Liver (tissue), 9 donors: ENCODE results near the gene SLC5A1. TPM values are rescaled to one million over a fixed set of nuclear protein-coding genes. Genes with fewer than 3 reads are reported as not detected.

ENCODE experiments used
- DNase-seq: peaks from one replicate; pipeline ENCODE4 v3.0.0-alpha.2; 2017; ENCODE audit warnings: low spot score
- H3K27ac ChIP-seq, 2 donors: one replicate each; pipeline ENCODE4 v1.7.0; 2013; ENCODE audit warnings: inconsistent platforms in 2 of 2, low read length in 2 of 2, control low read depth in 1 of 2, low read depth in 1 of 2, mild to moderate bottlenecking in 1 of 2
- H3K27me3 ChIP-seq, 4 donors: one replicate each; pipeline versions ENCODE4 v1.6.1 to v1.7.0; 2013; ENCODE audit warnings: low read length in 3 of 4, inconsistent platforms in 1 of 4, mild to moderate bottlenecking in 1 of 4, moderate library complexity in 1 of 4; ENCODE audit not compliant: control insufficient read depth in 4 of 4, insufficient read depth in 4 of 4
- H3K36me3 ChIP-seq, 4 donors: one replicate each; pipeline versions ENCODE4 v1.6.1 to v1.7.0; 2013; ENCODE audit warnings: low read length in 3 of 4, mild to moderate bottlenecking in 3 of 4, low read depth in 1 of 4, moderate library complexity in 1 of 4; ENCODE audit not compliant: control insufficient read depth in 4 of 4, insufficient read depth in 3 of 4
- H3K4me1 ChIP-seq, 4 donors: one replicate each; pipeline versions ENCODE4 v1.6.1 to v1.7.0; 2013; ENCODE audit warnings: low read length in 3 of 4, mild to moderate bottlenecking in 3 of 4, moderate library complexity in 1 of 4; ENCODE audit not compliant: control insufficient read depth in 4 of 4, insufficient read depth in 4 of 4
- H3K4me3 ChIP-seq, 3 donors: one replicate each; pipeline versions ENCODE4 v1.6.1 to v1.7.0; 2013; ENCODE audit warnings: low read length in 3 of 3, control low read depth in 1 of 3, low read depth in 1 of 3, mild to moderate bottlenecking in 1 of 3
- H3K9ac ChIP-seq, 2 donors: one replicate each; pipeline ENCODE4 v1.7.0; 2013; ENCODE audit warnings: low read length in 2 of 2, mild to moderate bottlenecking in 2 of 2, moderate library complexity in 2 of 2, control low read depth in 1 of 2, low read depth in 1 of 2
- H3K9me3 ChIP-seq, 4 donors: one replicate each; pipeline versions ENCODE4 v1.6.1 to v1.7.0; 2013; ENCODE audit warnings: low read length in 3 of 4; ENCODE audit not compliant: control insufficient read depth in 4 of 4
- EGR1 ChIP-seq, 2 donors: IDR thresholded peaks; 2 replicates each; pipeline ENCODE4 v1.6.1; 2016 to 2018; ENCODE audit warnings: antibody characterized with exemption in 2 of 2, low read depth in 2 of 2
- FOXA1 ChIP-seq: IDR thresholded peaks from 2 replicates; pipeline ENCODE4 v1.6.1; 2016; ENCODE audit warnings: antibody characterized with exemption
- HNF4A ChIP-seq, 2 donors: conservative IDR thresholded peaks; 2 replicates each; pipeline ENCODE4 v1.6.1; 2016; ENCODE audit warnings: antibody characterized with exemption in 2 of 2, mild to moderate bottlenecking in 2 of 2
- HNF4G ChIP-seq: IDR thresholded peaks from 2 replicates; pipeline ENCODE4 v1.6.1; 2016; ENCODE audit warnings: antibody characterized with exemption
- JUND ChIP-seq, 2 donors: IDR thresholded peaks; 2 replicates each; pipeline ENCODE4 v1.6.1; 2016; ENCODE audit warnings: antibody characterized with exemption in 2 of 2
- NR2F2 ChIP-seq: IDR thresholded peaks from 2 replicates; pipeline ENCODE4 v1.6.1; 2016; ENCODE audit warnings: antibody characterized with exemption
- SP1 ChIP-seq: IDR thresholded peaks from 2 replicates; pipeline ENCODE4 v1.6.1; 2018; ENCODE audit warnings: antibody characterized with exemption, mild to moderate bottlenecking
- TAF1 ChIP-seq: conservative IDR thresholded peaks from 2 replicates; pipeline ENCODE4 v1.6.1; 2016; ENCODE audit warnings: antibody characterized with exemption, mild to moderate bottlenecking
- WGBS: extraction: QIAGEN DNeasy Blood & Tissue Kit; methylation state at CpG from one replicate; pipeline ENCODE4 v1.1.7; 2013; 5-methylcytosine and 5-hydroxymethylcytosine counted together
- polyA plus RNA-seq, 2 donors: library from polyadenylated mRNA; stranded (reverse) in 1 of 2; unstranded in 1 of 2; fragments of 200-250 nt in 1 of 2; fragments of >200 nt in 1 of 2; fragmentation: Nextera tagmentation in 1 of 2; extraction: Ambion mirVana in 1 of 2; gene quantifications; one replicate each; pipeline versions ENCODE4 v1.2.1 to v1.2.3, GENCODE V29; 2013 to 2015
- total RNA-seq, 2 donors: library from RNA; depleted of rRNA; stranded (reverse); fragments of >200 nt; gene quantifications; one replicate each; pipeline ENCODE4 v1.2.3, GENCODE V29; 2014
- TF ChIP-seq, protein P1 (sequence below): IDR thresholded peaks from 2 replicates; pipeline ENCODE4 v1.6.1; 2016; ENCODE audit warnings: antibody characterized with exemption, mild to moderate bottlenecking
- TF ChIP-seq, protein P2 (sequence below): IDR thresholded peaks from 2 replicates; pipeline ENCODE4 v1.6.1; 2016; ENCODE audit warnings: antibody characterized with exemption
- TF ChIP-seq, protein P3 (sequence below): IDR thresholded peaks from 2 replicates; pipeline ENCODE4 v1.6.1; 2016; ENCODE audit warnings: antibody characterized with exemption
- TF ChIP-seq, protein P4 (sequence below): fragments of 150-350 bp; IDR thresholded peaks from 2 replicates; pipeline ENCODE4 v1.5.1; 2017; ENCODE audit warnings: improper control_type of control experiment, low read depth, low read length; ENCODE audit not compliant: missing input control
- donor health status: healthy.
- donor health status: healthy.
- donor health status: healthy.
- donor health status: healthy.
- donor health status: healthy.

SLC5A1 gene
- total and polyA plus RNA-seq, 4 donors = under 0.01 to 6.4 (median 2.5) TPM

DNA sequence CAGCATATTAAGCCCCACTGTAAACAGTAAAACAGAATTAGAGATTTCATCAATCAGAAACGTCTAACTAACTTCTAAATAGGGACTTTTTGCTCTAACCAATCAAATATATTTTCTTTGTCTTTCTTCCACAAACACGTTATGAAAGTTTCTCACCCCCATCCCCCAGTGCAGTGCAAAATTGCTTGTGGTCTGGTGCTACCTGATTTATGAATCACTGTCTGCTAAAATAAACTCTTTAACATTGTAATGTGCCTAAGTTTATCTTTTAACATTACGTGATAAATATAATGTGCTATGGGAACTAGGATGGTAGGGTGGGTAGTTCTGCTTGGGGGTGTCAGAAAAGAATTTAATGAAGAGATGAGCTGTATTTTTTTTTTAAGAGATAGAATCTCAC is 47.3 kb upstream of the SLC5A1 start:
- no peak overlapping the region for H3K4me3 ChIP-seq
- H3K27me3 ChIP-seq = no peaks in the 10 kb centered on the region
- no peak overlapping the region for H3K9ac ChIP-seq
- H3K4me1 ChIP-seq = no peaks in the 10 kb centered on the region
- H3K36me3 ChIP-seq = no peaks in the 10 kb centered on the region
- WGBS = 56% methylated on average over 3 of the region's 3 CpGs
- TF ChIP-seq TAF1 = no peak
- no peak for DNase-seq
- no peak overlapping the region for H3K27ac ChIP-seq
- H3K9me3 ChIP-seq = no peaks in the 10 kb centered on the region

DNA sequence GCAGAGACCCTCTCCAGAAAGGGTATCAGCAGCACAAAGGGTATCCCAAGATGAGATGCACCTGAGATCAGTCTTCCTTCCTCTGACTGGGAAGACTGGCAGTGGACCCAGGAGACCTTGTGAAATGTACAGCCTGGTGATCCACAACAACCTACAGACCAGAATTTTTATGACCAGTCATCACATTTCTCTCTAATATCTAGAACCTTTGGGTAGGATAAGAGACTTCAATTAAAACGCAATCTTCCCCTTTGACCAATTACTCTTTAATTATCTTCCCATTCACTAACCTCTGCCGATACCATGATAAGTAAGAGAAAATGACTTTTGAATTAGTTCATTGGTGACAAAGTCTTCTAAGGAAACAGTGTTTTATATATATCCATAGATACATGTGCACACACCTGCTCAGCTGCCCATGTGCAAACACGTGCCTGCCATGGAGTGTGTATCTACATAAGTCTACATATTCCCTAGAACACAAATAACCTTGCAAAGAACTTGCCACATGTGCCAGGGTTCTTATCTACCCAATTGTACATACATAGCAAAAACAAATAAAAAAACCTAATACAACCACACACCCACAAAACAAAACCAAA is 44.2 kb upstream of the SLC5A1 start:
- Histone ChIP-seq H3K27me3 (no peaks in the 10 kb centered on the region), H3K4me1 (no peaks in the 10 kb centered on the region), H3K27ac (no peak overlapping the region), H3K4me3 (no peak overlapping the region), H3K9me3 (no peaks in the 10 kb centered on the region), H3K9ac (no peak overlapping the region), H3K36me3 (no peaks in the 10 kb centered on the region)
- no peak for TF ChIP-seq TAF1
- TF ChIP-seq, protein P1, sequence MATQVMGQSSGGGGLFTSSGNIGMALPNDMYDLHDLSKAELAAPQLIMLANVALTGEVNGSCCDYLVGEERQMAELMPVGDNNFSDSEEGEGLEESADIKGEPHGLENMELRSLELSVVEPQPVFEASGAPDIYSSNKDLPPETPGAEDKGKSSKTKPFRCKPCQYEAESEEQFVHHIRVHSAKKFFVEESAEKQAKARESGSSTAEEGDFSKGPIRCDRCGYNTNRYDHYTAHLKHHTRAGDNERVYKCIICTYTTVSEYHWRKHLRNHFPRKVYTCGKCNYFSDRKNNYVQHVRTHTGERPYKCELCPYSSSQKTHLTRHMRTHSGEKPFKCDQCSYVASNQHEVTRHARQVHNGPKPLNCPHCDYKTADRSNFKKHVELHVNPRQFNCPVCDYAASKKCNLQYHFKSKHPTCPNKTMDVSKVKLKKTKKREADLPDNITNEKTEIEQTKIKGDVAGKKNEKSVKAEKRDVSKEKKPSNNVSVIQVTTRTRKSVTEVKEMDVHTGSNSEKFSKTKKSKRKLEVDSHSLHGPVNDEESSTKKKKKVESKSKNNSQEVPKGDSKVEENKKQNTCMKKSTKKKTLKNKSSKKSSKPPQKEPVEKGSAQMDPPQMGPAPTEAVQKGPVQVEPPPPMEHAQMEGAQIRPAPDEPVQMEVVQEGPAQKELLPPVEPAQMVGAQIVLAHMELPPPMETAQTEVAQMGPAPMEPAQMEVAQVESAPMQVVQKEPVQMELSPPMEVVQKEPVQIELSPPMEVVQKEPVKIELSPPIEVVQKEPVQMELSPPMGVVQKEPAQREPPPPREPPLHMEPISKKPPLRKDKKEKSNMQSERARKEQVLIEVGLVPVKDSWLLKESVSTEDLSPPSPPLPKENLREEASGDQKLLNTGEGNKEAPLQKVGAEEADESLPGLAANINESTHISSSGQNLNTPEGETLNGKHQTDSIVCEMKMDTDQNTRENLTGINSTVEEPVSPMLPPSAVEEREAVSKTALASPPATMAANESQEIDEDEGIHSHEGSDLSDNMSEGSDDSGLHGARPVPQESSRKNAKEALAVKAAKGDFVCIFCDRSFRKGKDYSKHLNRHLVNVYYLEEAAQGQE = no peak
- TF ChIP-seq, protein P2, sequence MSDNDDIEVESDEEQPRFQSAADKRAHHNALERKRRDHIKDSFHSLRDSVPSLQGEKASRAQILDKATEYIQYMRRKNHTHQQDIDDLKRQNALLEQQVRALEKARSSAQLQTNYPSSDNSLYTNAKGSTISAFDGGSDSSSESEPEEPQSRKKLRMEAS = no peak
- no peak for TF ChIP-seq EGR1 (IDR thresholded peaks at IDR 0.05; ENCODE audit: low read depth in 2 of 2)
- no peak for TF ChIP-seq HNF4A (conservative IDR thresholded peaks at IDR 0.05)
- TF ChIP-seq FOXA1 = no peak
- TF ChIP-seq JUND (IDR thresholded peaks at IDR 0.05) = no peak
- TF ChIP-seq HNF4G = no peak
- TF ChIP-seq, protein P3, sequence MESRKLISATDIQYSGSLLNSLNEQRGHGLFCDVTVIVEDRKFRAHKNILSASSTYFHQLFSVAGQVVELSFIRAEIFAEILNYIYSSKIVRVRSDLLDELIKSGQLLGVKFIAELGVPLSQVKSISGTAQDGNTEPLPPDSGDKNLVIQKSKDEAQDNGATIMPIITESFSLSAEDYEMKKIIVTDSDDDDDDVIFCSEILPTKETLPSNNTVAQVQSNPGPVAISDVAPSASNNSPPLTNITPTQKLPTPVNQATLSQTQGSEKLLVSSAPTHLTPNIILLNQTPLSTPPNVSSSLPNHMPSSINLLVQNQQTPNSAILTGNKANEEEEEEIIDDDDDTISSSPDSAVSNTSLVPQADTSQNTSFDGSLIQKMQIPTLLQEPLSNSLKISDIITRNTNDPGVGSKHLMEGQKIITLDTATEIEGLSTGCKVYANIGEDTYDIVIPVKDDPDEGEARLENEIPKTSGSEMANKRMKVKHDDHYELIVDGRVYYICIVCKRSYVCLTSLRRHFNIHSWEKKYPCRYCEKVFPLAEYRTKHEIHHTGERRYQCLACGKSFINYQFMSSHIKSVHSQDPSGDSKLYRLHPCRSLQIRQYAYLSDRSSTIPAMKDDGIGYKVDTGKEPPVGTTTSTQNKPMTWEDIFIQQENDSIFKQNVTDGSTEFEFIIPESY = no peak
- no peak for TF ChIP-seq SP1
- TF ChIP-seq, protein P4, sequence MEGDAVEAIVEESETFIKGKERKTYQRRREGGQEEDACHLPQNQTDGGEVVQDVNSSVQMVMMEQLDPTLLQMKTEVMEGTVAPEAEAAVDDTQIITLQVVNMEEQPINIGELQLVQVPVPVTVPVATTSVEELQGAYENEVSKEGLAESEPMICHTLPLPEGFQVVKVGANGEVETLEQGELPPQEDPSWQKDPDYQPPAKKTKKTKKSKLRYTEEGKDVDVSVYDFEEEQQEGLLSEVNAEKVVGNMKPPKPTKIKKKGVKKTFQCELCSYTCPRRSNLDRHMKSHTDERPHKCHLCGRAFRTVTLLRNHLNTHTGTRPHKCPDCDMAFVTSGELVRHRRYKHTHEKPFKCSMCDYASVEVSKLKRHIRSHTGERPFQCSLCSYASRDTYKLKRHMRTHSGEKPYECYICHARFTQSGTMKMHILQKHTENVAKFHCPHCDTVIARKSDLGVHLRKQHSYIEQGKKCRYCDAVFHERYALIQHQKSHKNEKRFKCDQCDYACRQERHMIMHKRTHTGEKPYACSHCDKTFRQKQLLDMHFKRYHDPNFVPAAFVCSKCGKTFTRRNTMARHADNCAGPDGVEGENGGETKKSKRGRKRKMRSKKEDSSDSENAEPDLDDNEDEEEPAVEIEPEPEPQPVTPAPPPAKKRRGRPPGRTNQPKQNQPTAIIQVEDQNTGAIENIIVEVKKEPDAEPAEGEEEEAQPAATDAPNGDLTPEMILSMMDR = no peak
- no peak for TF ChIP-seq NR2F2
- whole genome bisulfite sequencing = 89% methylated on average over 3 of the region's 3 CpGs
- no peak for DNase-seq
